ENCODE data around the gene NOC2L. TPM values are rescaled to one million over a fixed set of nuclear protein-coding genes. Genes with fewer than 3 reads are reported as not detected.

The NOC2L gene
- polyA plus RNA-seq, 1 donor (not counting 4 experiments of a cell fraction or from before 2014, with no cell fraction given) = 51.8 TPM

DNA sequence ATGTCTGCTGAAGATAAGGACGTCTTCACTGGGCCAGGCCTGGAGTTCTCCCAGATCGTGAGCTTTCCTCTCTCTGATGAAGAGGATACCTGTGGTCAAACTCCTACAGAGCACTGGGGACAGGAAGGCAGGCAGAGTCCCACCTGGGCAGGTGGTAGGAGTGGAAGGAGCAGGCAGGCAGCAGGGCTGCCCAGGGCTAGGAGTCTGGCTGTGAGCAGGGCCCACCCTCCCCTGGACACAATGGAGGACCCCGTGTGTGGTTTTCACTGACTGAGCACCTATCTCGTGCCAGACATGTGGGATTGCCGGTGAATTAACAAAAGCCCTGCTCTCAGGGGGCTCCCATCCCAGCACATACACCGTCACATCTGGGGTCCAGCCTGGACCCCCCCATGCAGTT is 40.2 kb downstream of the NOC2L start:
- Histone ChIP-seq H3K9me1 (ENCODE audit: control insufficient read depth, extremely low read depth, insufficient read depth, low read length) (no peaks in the 10 kb centered on the region), H3K4me2 (ENCODE audit: control insufficient read depth, extremely low read depth, insufficient read depth, low read depth, low read length) (no peak overlapping the region), H3K27me3 (ENCODE audit: control insufficient read depth, extremely low read depth, insufficient read depth, low read length) (peaks cover 98% of the 10 kb centered on the region), H3K36me3 (ENCODE audit: control insufficient read depth in 2 of 2, extremely low read depth in 1 of 2, insufficient read depth in 2 of 2, low read length in 2 of 2) (no peaks in the 10 kb centered on the region), H3K27ac (ENCODE audit: control insufficient read depth, insufficient read depth, low read length) (no peak overlapping the region), H2AFZ (ENCODE audit: control insufficient read depth, low read length) (no peak overlapping the region), H3K79me2 (ENCODE audit: control insufficient read depth, insufficient read depth, low read length) (no peaks in the 10 kb centered on the region), H3K9me3 (ENCODE audit: control insufficient read depth, low read depth, low read length) (no peaks in the 10 kb centered on the region), H3K9ac (ENCODE audit: control insufficient read depth, extremely low read depth, insufficient read depth, low read length) (no peak overlapping the region), H4K20me1 (ENCODE audit: control insufficient read depth, extremely low read depth, insufficient read depth, low read length) (peaks cover 12% of the 10 kb centered on the region), H3K4me3 (ENCODE audit: control insufficient read depth in 2 of 3, extremely low read depth in 1 of 3, insufficient read depth in 2 of 3, low read depth in 1 of 3, low read length in 3 of 3) (no peak overlapping the region), H3K4me1 (ENCODE audit: control insufficient read depth, extremely low read depth, insufficient read depth, low read length) (peaks cover 8% of the 10 kb centered on the region)
- dilution Hi-C loops (cut with MboI; ENCODE audit: extremely low pct_ligation_motif_present, low sequenced_read_pairs) = no loop called here
- TF ChIP-seq, protein P1, sequence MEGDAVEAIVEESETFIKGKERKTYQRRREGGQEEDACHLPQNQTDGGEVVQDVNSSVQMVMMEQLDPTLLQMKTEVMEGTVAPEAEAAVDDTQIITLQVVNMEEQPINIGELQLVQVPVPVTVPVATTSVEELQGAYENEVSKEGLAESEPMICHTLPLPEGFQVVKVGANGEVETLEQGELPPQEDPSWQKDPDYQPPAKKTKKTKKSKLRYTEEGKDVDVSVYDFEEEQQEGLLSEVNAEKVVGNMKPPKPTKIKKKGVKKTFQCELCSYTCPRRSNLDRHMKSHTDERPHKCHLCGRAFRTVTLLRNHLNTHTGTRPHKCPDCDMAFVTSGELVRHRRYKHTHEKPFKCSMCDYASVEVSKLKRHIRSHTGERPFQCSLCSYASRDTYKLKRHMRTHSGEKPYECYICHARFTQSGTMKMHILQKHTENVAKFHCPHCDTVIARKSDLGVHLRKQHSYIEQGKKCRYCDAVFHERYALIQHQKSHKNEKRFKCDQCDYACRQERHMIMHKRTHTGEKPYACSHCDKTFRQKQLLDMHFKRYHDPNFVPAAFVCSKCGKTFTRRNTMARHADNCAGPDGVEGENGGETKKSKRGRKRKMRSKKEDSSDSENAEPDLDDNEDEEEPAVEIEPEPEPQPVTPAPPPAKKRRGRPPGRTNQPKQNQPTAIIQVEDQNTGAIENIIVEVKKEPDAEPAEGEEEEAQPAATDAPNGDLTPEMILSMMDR (optimal IDR thresholded peaks at IDR 0.05 in 1 of 3, IDR thresholded peaks at IDR 0.05 in 1 of 3, conservative IDR thresholded peaks at IDR 0.05 in 1 of 3; ENCODE audit: extremely low read depth in 1 of 3, insufficient read depth in 2 of 3, low read length in 3 of 3) = no peak
- TF ChIP-seq EZH2 (IDR thresholded peaks at IDR 0.05; ENCODE audit: low read length) = no peak
- DNase-seq (ENCODE audit: low read depth, low spot score) = no peak
- no peak for FAIRE-seq

DNA sequence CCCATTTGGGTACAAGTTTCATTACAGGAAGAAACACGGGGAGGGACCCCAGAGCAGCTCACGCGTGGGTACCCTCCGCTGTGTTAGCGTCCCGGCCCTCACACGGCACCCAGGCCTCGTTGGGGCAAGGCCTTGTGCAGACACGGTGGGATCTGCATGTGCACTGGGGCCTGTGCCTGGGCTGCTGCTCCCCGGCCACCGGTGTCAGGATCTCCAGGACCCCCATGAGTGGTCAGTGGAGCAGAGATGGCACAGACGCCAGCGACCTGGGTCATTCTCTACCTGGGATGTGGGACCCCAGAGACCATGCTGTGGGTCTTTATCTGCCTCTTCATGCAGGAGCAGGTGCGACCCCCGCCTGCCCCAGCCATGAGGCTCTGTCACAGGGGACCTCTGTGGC is 40.7 kb downstream of the NOC2L start:
- Histone ChIP-seq H3K79me2 (ENCODE audit: control insufficient read depth, insufficient read depth, low read length) (no peaks in the 10 kb centered on the region), H3K27me3 (ENCODE audit: control insufficient read depth, extremely low read depth, insufficient read depth, low read length) (peaks cover 100% of the 10 kb centered on the region), H3K4me2 (ENCODE audit: control insufficient read depth, extremely low read depth, insufficient read depth, low read depth, low read length) (no peak overlapping the region), H3K36me3 (ENCODE audit: control insufficient read depth in 2 of 2, extremely low read depth in 1 of 2, insufficient read depth in 2 of 2, low read length in 2 of 2) (no peaks in the 10 kb centered on the region), H3K9me3 (ENCODE audit: control insufficient read depth, low read depth, low read length) (no peaks in the 10 kb centered on the region), H3K9me1 (ENCODE audit: control insufficient read depth, extremely low read depth, insufficient read depth, low read length) (no peaks in the 10 kb centered on the region), H3K4me1 (ENCODE audit: control insufficient read depth, extremely low read depth, insufficient read depth, low read length) (peaks cover 7% of the 10 kb centered on the region), H4K20me1 (ENCODE audit: control insufficient read depth, extremely low read depth, insufficient read depth, low read length) (peaks cover 12% of the 10 kb centered on the region), H3K4me3 (ENCODE audit: control insufficient read depth in 2 of 3, extremely low read depth in 1 of 3, insufficient read depth in 2 of 3, low read depth in 1 of 3, low read length in 3 of 3) (no peak overlapping the region), H3K27ac (ENCODE audit: control insufficient read depth, insufficient read depth, low read length) (no peak overlapping the region), H3K9ac (ENCODE audit: control insufficient read depth, extremely low read depth, insufficient read depth, low read length) (no peak overlapping the region), H2AFZ (ENCODE audit: control insufficient read depth, low read length) (no peak overlapping the region)
- TF ChIP-seq, protein P1 (optimal IDR thresholded peaks at IDR 0.05 in 1 of 3, IDR thresholded peaks at IDR 0.05 in 1 of 3, conservative IDR thresholded peaks at IDR 0.05 in 1 of 3; ENCODE audit: extremely low read depth in 1 of 3, insufficient read depth in 2 of 3, low read length in 3 of 3) = no peak
- no peak for TF ChIP-seq EZH2 (IDR thresholded peaks at IDR 0.05; ENCODE audit: low read length)
- FAIRE-seq = no peak
- DNase-seq (ENCODE audit: low read depth, low spot score) = no peak
- dilution Hi-C loops (cut with MboI; ENCODE audit: extremely low pct_ligation_motif_present, low sequenced_read_pairs) = no loop called here

Measured in keratinocyte (primary cell).